ENCODE measurements around the gene NFATC2.

DNA sequence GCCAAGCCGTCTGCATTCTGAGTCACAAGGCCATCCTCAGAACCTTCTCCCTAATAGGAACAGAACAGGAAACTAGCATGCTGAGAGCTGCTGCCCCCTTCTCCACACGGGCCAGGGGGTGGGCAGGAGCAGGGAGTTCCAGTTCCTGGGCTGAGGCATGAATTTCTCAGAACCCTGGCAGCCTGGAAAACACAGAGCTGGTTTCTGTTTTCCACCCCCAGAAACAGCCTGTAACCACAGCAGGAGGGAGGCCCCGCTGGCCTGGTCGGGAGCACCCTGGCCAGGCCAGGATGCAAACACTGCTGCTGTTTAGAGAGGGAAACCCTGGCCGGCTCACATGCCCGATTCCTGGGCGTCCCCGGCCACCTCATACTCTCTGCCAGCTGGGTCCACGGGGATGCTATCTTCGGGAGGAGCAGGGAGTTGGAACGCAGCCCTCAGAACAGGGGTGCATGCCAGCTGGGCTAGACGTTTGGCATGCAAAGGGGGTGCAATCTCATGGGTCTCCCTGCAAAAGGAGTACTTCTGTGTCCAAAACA, 130.1 kb downstream of the NFATC2 start:
- TF ChIP-seq, protein P1, sequence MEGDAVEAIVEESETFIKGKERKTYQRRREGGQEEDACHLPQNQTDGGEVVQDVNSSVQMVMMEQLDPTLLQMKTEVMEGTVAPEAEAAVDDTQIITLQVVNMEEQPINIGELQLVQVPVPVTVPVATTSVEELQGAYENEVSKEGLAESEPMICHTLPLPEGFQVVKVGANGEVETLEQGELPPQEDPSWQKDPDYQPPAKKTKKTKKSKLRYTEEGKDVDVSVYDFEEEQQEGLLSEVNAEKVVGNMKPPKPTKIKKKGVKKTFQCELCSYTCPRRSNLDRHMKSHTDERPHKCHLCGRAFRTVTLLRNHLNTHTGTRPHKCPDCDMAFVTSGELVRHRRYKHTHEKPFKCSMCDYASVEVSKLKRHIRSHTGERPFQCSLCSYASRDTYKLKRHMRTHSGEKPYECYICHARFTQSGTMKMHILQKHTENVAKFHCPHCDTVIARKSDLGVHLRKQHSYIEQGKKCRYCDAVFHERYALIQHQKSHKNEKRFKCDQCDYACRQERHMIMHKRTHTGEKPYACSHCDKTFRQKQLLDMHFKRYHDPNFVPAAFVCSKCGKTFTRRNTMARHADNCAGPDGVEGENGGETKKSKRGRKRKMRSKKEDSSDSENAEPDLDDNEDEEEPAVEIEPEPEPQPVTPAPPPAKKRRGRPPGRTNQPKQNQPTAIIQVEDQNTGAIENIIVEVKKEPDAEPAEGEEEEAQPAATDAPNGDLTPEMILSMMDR (IDR thresholded peaks at IDR 0.05 in 4 of 5, conservative IDR thresholded peaks at IDR 0.05 in 1 of 5) = no peak
- TF ChIP-seq POLR2A (IDR thresholded peaks at IDR 0.05) = no peak
